Measurements from ENCODE around the gene CD63. TPM values are rescaled to one million over a fixed set of nuclear protein-coding genes. Genes with fewer than 3 reads are reported as not detected.

Gene CD63
- total and polyA plus RNA-seq, 9 of the 15 experiments (the other 6 are each of a cell fraction or from before 2014, with no cell fraction given) = 313 to 735 (median 433) TPM

- WGBS (ENCODE audit: insufficient coverage, low coverage, missing lambda C conversion rate) = 80% methylated on average over 5 of the region's 5 CpGs
- CTCF ChIA-PET (ENCODE audit: low intra/inter-chr PET ratio) = interaction anchor here (0.5 kb wide), 1 partner anchor 26 kb away, joined by 3 read pairs; no protein-coding TSS in a partner anchor
- H3K79me2 ChIP-seq (ENCODE audit: control insufficient read depth, insufficient read depth, low read length) = peaks cover 10% of the 10 kb centered on the region
- TF ChIP-seq DIDO1 (tag; IDR thresholded peaks at IDR 0.05; ENCODE audit: low read depth) (no peak), ZNF324 (CRISPR knock-in tag; IDR thresholded peaks at IDR 0.05) (no peak), ESRRB (CRISPR knock-in tag; IDR thresholded peaks at IDR 0.05; ENCODE audit: borderline replicate concordance) (no peak), BDP1 (IDR thresholded peaks at IDR 0.05; ENCODE audit: insufficient read depth, insufficient read length) (no peak), TGIF2 (CRISPR knock-in tag; IDR thresholded peaks at IDR 0.05) (no peak), ZBTB9 (CRISPR knock-in tag; IDR thresholded peaks at IDR 0.05) (no peak), MED1 (CRISPR knock-in tag; IDR thresholded peaks at IDR 0.05; ENCODE audit: borderline replicate concordance) (no peak), RB1 (IDR thresholded peaks at IDR 0.05; ENCODE audit: low read depth) (no peak), ELK3 (CRISPR knock-in tag; IDR thresholded peaks at IDR 0.05) (no peak), ILK (tag; IDR thresholded peaks at IDR 0.05; ENCODE audit: borderline replicate concordance, low read depth) (no peak), ZNF217 (CRISPR knock-in tag; IDR thresholded peaks at IDR 0.05) (no peak), THAP12 (CRISPR knock-in tag; IDR thresholded peaks at IDR 0.05) (no peak), CCNT2 (IDR thresholded peaks at IDR 0.05; ENCODE audit: borderline replicate concordance, extremely low read depth, insufficient read length, low read depth, low read length) (no peak)
- H3K9me1 ChIP-seq (ENCODE audit: control insufficient read depth, insufficient read depth, low read length) = no peaks in the 10 kb centered on the region
- no peaks in the 10 kb centered on the region; a peak in 1 of 5 replicates for H3K4me1 ChIP-seq (replicated peaks in 1 of 2; ENCODE audit: control insufficient read depth in 2 of 2, insufficient read depth in 2 of 2, low read length in 2 of 2)
- no peak overlapping the region for H2AFZ ChIP-seq (ENCODE audit: low read depth, low read length)
- in situ Hi-C loops (cut with MboI) (no loop called here), intact Hi-C loops (cut with micrococcal nuclease) (no loop called here)
- H3K27ac ChIP-seq (ENCODE audit: extremely low read depth, low read depth, low read length) = no peak overlapping the region
- no peaks in the 10 kb centered on the region for H3K27me3 ChIP-seq (ENCODE audit: control insufficient read depth in 2 of 2, insufficient read depth in 2 of 2, low read length in 2 of 2)
- FAIRE-seq (no peak), DNase-seq (ENCODE audit: extremely low read depth in 1 of 4, low spot score in 3 of 4) (no peak), ATAC-seq (no peak)
- POLR2A ChIA-PET = interaction anchor here (0.6 to 1.5 kb wide), 6 partner anchors 9 to 275 kb away, joined by 3 to 6 read pairs (median 4); no protein-coding TSS in a partner anchor
- no peak overlapping the region for H3K9ac ChIP-seq (ENCODE audit: insufficient read depth in 1 of 2, low read depth in 2 of 2, low read length in 2 of 2)
- H4K20me1 ChIP-seq (replicated peaks; ENCODE audit: control insufficient read depth, insufficient read depth, low read length) = no peaks in the 10 kb centered on the region
- no peaks in the 10 kb centered on the region for H3K9me3 ChIP-seq (replicated peaks; ENCODE audit: control insufficient read depth, insufficient read depth, low read depth, low read length)
- no peak overlapping the region for H3K4me3 ChIP-seq
- no peak overlapping the region for H3K4me2 ChIP-seq (ENCODE audit: insufficient read depth, low read length)
- peaks cover 64% of the 10 kb centered on the region for H3K36me3 ChIP-seq (ENCODE audit: control insufficient read depth, insufficient read depth, low read length)
- no TSS peak for BruUV-seq (replicated peaks)
These were observed 37.0 kb upstream of the CD63 start for GRCh38 chr12:55765736-55766290.

Measured in K562 (cell line).